NCI-H1930 (cell line): ENCODE measurements around the gene UNC5B.
"Not testable (repeated sequence)": the region's sequence is repeated elsewhere in the genome, so short reads cannot be mapped to it uniquely, and the experiment has no call there.

Experiments
- DNase-seq, 2 experiments: peaks; one replicate each; lab custom pipeline; 2025; lab: John Stamatoyannopoulos, UW

The UNC5B gene

DNA sequence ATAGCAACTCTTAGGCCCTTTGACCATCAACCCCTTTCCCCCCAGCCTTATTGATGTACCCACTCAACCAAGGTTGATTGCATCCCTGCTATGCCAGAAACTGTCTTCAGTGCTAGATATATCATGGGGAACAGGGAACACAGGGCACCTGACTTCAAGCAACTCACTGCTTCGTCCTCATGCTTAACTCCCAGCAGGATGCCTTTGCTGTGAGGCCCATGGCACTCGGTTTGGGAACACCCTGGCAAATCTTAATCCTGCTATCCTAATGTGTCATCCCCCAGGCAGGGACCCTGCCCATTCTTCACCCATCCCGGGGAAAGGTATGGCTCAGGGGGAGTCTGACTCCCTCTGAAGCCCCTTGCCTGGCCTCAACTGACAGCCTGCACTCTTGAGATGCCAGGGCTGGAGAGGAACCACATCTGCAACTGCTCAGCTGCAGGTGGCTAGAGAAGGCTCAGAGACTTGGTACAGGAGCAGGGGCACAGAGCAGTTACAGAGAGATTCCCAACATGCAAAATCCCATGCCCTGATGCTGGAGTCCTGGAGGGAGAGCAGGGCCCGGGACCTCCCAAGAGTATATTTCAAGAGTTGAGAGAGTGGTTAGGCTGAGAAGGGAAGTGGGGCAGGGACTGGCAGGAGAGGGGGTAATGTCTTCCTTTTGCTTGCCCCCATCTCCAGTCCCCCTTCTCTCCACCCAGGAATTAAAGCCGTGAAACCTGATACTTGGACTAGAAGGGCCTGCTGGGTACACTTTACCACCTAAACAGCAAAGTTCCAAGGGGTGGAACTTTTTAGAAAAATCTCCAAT, 2.4 kb upstream of the UNC5B start:
- no peak for DNase-seq

DNA sequence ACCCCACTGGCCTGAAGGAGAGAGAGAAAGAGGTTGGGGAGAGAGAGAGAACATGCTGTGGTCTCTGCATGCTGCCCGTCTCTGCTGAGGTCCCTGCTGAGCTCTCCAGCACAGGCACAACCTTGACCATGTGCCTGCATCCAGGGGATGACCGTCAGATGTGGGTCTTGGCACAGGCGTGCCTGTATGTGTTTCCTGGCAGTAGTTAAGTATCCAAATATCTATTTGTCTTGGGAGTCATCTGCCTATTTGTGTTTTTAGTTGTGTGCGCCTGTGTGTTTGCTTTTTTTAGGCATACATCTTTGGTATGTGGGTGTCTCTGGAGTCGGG, 1.9 kb upstream of the UNC5B start:
- no peak for DNase-seq

DNA sequence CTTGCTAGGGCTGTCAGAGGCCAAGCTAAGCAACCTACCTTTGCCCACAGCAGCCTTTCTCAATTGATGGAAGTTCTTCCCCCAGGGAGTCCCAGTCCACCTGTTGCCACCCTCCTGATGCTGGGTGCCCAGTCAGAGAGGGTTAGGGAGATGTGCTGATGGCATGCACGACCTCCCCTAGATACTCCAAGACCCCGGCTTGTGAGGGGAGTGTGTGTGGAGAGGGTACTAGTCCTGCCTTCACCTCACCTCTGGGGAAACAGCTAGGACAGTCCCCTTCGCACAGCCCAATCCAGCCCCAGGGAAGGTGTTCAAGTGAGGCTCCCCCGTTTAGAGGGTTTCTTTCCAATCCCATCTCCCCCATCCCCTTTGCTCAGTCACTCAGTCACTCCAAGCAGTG, 1.3 kb upstream of the UNC5B start:
- no peak for DNase-seq

DNA sequence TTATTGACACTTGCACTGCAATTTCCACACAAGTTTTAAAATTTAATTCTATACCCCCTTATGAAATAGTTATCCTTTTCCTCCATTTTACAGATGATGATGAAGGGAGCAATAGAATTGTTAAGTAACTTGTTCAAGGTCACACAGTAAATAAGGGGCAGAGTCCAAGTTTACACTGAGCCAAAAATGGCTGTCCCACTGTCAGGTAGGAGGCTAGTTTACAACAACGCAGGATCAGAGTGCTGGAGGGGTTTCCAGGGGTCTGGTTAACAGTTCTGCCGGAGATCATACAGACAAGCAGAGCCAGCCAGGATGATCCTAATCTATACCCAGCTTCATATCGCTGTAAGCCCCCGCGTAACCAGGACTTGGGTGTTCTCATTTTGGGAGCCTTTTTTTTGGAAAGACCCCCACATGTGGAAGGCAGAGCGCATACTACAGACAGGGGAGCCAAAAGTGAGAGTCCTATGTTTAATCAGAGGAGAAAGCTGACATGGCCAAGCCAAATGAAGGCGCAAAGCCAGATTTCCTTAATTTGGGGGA, 524 bp upstream of the UNC5B start:
- no peak for DNase-seq

DNA sequence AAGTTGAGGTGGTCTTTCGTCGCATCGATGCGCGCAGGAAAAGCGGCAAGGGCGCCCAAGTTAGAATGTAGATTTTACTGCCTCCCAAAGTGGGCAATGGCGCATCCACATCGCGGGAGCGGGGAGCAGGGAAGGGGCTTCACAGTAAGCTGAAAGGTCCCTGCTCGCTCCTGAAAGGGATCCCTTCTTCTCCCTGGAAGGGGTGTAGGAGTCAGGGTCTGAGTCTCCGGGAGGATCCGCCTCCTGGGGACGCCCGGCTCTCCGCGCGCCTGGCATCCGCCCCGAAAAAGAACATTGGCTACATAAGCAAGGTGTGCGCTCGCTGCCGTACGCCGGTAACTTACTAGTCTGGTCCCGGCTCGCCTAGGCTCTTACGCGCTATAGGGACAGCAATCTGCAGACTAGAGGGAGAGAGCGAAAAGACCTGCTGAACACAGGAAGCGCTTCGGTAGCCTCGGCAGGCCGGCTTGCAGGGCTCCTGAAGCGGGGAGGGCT, 804 bp downstream of the UNC5B start:
- peak in 1 of 2 experiments; percentile 2 for DNase-seq

DNA sequence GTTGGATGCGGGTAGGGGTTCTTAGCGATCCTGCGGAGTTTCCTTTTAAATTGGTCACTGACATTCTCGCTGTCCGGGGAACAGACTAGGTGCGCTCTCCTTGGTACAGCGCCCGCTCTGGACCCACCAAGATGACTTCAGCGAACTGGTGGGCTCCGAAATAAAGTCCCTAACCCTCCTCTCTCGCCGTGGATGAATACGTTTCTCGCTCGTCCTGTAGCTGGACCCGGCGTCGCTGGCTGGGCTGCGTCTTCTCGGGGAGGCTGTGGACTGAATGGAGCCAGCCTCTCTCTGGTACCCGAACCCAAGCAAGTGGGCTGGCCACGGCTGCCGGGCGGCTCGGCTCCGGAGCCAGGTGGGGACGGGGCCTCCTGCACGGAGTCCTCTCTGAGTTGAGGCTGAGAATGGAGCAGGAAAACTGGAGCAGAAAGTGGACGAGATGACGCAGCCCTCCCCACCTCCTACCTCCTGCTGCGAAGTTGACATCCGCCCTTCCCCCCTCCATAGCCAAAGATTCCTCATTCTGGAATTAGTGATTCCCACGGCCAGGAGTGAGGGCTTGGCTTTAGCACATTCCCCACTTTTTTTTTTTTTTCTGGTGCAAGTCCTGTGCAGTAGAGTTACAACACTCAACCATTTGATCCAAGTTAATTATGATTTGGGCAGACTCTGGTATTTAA, 1.5 kb downstream of the UNC5B start:
- DNase-seq: no peak

DNA sequence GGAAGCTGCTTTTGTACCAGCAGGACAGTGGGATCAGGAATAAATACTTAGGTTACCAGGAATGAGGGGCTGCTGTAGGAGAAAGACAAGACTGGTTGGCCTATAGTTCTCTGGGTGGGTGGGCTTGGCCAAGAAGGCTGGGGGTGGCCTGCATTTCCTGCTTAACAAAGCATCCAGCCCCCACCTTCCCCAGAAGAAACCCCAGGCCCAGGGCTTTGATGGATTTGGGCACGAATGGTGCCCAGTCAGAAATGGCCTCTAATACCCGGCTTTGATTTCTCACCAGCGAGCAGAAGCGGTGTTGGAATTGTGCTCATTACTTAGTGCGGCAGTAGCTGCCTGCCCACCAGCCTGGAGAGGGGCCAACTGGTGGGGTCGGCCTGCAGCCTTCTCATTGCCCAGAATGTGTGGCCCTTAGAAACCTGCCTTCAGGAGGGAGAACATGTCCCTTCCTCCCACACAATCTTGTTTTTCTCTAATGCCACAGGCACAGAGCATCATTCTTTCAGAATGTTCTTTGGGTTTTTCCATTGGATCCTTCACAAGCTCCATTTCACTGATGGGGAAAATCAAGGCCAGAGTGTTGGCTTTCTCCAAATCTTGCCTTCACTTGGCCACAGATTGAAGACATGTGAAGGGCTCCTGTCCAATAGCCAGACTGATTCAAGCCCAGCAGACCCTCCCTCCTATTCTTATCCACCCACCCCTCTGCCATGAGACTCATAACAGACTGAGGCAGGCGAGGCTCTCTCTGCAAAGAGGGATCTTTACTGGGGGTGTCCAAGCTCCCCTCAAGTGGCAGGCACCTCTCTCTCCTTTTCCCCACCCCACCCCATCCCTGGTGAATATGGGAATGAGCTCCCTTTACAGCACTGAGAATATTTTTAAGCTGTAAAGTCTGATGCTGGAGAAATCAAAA, 2.5 kb downstream of the UNC5B start:
- no peak for DNase-seq

DNA sequence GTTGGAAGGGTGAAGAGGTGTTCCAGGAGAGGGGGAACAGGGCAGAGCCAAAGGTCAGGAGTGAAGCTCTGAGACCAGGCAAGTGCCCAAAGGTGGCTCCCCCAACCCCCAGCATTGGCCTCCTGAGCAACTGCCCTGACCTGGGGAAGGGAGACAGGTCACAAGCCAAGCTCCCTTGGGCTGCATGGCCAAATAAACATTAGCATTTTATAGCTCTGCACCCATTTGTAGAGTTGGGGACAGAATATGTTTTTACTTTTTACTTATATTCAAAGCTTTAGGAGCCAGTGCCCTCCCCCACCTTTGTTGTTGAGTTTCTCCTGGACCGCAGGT, 4.0 kb downstream of the UNC5B start:
- DNase-seq: no peak

DNA sequence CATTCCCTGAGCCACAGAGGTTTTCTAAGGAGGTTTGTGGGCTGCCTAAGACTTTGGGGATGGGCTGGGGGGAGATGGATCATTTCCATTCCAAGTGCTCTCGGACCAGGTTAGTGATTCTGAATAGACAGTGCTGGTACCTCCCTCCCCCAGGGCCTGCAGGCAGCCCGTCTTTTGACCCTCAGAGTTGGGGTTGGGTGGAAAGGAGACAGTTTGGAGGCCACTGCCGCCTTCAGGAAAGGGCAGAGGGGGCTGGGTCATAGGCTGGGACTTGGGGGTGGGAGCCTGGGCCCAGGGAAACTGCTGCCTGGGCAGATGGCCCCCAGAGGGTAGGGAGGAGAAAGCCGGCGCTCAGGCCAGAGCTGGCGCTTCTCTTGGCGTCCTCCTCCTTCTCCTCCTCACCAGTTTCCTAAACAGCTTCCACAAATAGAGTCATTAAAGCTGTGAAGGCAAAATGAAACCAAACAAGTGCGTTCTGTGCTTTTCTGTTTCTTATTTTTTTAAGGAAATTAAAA, 4.4 kb downstream of the UNC5B start:
- DNase-seq: no peak

DNA sequence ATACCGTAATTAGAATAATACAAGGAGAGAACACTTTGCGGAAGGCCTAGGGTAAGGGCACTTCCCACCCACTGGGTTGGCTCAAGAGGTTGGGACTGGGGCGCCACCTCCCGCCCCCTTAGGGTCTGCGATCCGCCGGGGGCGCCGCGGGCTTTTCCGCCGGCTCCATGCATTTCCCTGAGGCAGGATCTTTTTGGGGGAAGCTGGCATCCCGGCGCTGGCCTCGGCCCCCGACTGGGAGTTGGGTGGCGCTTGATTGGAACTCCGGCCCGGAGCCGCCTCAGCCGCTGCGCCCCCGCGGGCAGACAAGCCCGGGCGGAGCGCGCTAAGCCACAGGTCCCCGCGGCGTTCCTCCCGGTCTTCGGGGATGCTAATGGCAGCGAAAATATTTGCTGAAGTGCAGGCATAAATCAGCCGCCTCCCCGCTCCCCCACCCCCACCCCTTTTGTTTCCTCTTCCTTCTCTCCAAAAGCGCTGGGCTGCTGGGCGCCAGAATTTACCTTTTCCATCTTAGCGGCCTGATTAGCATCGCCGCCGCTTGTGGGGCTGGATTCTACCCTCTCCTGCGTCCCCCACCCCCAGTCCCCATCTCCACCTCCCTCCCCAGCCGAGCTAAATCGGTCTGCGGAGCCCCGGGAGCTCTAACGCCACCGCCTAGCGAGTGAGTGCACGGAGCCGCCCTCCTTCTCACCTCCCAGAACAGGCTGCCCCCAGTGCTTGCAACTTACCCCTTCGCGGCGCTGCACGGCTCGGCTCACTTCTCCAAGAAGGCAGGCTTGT, 5.1 kb downstream of the UNC5B start:
- no peak for DNase-seq

DNA sequence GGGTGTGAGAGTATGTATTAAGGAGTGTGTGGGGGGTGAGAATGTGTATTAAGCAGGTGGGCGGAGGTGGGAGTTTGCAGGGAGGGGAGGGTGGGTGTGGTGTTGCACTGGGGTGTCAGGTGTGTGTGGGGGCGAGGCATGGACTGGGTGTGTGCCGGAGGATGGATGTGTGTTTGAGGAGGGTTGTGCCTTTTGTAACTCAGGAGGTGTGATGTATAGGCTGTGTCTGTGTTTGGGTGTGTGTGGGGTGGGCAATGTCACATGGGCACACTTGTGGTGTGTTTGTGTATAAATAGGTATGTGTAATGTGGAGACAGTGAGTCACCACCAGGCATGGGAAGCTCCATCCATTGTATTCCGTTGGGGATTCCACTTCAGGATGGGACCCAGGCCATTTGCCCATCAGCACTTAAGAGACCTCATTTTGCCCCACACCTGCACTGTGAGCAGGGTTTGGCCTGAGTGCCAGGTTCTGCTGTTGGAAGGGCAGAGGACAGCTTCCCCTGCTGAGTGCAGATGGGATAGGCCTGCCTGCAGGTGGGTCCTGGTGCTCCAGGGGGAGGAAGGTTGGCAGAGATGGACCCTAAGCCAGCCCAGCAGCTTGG, 5.8 kb downstream of the UNC5B start:
- DNase-seq: no peak

DNA sequence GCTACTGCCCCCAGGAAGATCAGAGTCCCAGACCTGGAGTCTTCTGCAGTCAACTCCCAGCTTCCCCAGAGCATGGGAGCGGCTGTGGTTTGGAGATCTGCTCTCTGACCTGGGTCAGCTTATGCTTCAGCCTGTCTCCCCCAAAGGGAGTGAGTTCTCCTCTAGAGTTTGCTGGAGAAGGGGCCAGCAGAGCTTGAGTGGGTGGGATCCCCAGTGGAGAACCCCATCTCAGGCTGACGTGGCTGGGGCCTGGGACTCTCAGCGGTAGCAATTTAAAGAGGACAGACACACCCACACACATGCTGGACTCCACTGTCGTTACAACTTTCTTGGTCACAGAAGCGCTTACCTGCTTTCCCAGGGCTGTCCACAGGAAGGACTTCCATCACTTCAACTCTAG, 6.3 kb downstream of the UNC5B start:
- no peak for DNase-seq

DNA sequence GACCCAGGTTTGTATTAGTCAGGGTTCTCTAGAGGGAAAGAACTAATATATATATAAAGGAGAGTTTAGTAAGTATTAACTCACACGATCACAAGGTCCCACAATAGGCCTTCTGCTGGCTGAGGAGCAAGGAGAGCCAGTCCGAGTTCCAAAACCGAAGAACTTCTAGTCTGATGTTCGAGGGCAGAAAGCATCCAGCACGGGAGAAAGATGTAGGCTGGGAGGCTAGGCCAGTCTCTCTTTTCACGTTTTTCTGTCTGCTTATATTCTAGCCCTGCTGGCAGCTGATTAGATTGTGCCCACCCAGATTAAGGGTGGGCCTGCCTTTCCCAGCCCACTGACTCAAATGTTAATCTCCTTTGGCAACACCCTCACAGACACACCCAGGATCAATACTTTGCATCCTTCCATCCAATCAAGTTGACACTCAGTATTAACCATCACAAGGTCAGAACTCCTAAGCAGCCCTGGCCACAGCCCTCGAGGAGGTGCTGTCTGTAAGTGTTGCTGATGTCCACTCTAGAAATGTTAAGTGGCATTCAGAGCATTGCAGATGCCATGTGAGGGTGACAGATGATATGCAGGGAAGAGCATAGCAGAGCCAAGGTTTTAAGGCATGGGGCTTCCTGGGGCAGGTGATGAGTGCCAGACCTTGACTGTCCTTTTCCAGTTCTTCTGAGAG, 7.0 kb downstream of the UNC5B start:
- DNase-seq: not testable (repeated sequence)

DNA sequence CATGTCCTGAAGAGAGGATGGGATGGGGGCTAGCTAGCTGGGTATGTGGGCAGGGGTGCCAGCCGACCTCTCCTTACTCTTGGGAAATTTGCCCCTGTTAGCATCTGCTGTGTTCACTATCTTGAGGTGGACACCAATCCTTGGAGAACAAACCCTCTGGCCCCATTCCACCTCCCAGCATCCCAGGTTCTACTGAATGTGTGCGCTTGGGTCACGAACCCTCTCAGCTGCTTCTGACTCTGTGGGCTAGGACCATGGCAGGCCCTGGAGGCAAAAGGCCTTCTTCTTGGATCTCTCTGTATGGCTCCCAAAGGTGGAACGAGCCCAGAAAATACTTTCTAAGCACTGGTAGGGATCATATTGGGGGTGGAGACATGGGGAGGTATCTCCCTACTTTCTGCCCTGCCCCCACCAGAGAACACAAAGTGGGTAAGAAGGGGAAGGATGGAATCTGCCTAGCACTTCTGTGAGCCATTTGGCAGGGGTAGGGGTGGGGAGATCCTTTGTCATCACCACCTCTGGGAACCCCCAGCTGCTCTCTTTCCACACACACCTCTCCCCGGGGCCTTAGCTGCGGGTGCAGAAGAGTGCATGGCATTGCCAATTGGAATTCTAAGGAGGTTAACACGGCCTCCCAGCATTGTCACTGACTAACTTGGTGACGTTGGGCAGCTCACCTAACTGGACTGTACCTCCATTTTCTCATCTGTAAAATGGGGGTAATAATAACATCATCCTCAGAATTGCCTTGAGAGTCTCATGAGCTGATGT, 7.7 kb downstream of the UNC5B start:
- no peak for DNase-seq

DNA sequence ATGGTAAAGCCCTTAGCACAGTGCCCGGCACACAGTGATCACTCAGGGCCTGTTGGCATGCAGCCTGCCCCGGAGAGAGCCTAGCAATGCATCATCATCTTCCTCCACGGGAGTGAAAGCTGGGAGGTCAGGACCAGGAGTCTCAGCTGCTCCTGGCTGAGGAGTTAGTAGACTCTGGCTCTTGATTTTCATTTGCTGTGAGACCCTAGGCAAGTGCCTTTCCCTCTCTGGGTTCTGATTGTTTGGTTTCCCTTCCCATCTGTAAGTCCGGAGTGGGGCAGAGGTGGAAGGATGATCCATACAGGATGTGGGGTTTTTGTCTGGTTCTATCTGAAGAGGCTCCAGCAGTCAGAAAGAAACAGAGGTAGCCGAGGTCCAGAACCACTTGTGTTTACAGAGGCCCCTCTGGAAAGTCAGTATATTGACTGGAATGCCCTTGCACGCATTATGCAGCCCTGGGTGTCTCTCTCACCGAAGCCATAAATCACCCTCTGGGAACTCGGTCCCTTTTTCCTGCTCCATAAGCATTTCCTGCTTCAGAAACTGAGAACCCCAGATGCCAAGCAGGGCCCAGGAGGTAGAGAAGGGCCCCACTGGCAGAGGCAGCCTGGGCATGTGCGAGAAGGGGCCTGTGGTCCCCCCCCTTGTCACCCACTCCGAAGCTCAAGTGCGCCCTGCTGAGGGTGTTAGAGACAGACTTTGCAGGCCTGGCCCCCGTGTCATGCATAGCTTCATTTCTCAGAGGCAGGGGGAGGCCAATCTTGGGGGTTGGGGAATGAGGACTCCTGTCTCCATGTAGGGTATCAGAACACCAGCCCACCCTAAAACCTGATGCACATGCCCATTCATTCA, 8.5 kb downstream of the UNC5B start:
- DNase-seq: no peak

DNA sequence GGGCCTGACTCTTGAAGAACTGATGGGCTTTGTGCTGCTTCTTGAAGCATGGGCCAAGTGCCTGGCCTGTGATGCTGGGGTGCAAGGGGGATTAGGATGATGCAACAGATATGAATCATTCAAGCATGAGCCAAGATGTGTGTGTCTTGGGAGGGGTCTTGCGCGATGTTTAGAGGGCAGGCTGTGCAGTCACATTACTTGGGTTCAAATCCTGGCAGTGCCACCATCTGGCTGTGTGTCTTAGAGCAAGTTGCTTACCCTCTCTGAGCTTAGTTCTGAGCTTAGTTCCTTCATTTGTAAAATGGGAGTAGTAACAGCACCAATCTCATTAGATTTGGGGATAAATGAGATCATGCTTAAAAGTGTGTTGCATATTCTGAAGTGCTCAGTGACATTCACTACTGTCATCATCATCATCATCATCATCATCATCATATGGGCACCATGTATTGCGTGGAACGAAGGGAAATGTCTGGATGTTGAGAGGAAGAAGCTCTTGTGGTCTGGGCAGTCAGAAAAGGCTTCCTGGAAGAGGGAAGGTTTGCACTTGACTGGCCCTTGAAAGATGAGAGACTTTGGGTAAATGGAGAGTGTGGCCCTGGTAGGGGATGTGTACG, 9.3 kb downstream of the UNC5B start:
- DNase-seq: no peak

DNA sequence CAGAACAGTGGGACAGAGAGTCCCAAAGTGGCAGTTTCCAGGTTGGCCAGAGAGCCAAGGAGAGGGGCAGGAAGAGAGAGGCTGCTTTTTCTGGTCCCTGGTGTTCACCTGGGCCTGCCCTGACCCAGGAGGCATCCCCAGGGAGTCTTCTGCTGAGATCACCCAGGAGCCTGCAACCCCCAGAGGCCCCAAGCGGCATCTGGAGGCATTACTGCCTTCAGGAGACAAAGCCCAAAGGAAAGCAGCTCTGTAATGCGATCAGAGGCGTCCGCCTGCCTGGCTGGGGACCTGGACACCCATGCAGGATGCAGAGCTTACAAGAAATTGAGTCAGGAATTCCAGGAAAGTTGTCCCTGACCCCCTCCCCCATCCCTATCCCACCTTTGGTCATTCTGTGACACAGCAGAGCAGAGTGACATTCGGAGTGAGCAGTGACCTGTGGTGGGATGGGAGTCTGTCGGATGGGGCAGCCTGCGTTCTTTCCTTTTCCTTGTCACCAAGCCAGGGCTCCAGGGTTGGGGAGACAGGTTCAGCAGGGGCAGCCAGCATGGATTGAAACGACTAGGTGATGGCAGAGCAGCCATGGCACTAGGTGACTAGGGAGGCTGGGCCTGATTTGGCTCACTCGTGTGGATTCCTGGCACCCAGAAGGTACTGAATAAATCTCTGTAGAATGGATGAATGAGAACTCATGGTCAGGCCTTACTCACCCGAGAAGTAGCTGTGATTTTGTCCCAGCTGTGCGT, 10.4 kb downstream of the UNC5B start:
- DNase-seq: no peak
